GM04504 (cell line): ENCODE measurements around the gene ABCC5.
A peak's percentile ranks its signal among the peaks of the same experiment; 100 is the strongest.
"Not testable (repeated sequence)": the region's sequence is repeated elsewhere in the genome, so short reads cannot be mapped to it uniquely, and the experiment has no call there.

Source experiments
- DNase-seq: peaks from one replicate; pipeline ENCODE4 v3.0.0-alpha.2; 2012; ENCODE audit warnings: low read depth

Gene ABCC5

GRCh38 chr3:184017672-184018423 lies at the start of gene ABCC5:
Gene ABCC5, minus strand, starts transcription at chr3:184017884. Its CDS starts 3,492 bp downstream, at chr3:184014392.
- peak; percentile 79 for DNase-seq

GRCh38 chr3:184066211-184066610 lies 48.5 kb upstream of the ABCC5 start:
- no peak for DNase-seq

- DNase-seq, result no peak
Observed at GRCh38 chr3:184062637-184063036, 45.0 kb upstream of the ABCC5 start.

GRCh38 chr3:184059424-184059823 lies 41.7 kb upstream of the ABCC5 start:
- no peak for DNase-seq

- peak; percentile 20 for DNase-seq
Observed at GRCh38 chr3:184058029-184058428, 40.3 kb upstream of the ABCC5 start.

- no peak for DNase-seq
Observed at GRCh38 chr3:184052767-184053166, 35.1 kb upstream of the ABCC5 start, which contains the start of gene HTR3C. Gene HTR3C, plus strand, starts transcription at chr3:184053047. Its CDS starts 34 bp downstream, at chr3:184053081.

GRCh38 chr3:184050217-184050847 lies 32.6 kb upstream of the ABCC5 start:
- DNase-seq, result no peak

- DNase-seq, result no peak
Observed at GRCh38 chr3:184045995-184046394, 28.3 kb upstream of the ABCC5 start.

- DNase-seq, result no peak
Observed at GRCh38 chr3:184042617-184043016, 24.9 kb upstream of the ABCC5 start.

GRCh38 chr3:184040010-184040409 lies 22.3 kb upstream of the ABCC5 start:
- peak; percentile 19 for DNase-seq

GRCh38 chr3:184039414-184039813 lies 21.7 kb upstream of the ABCC5 start:
- no peak for DNase-seq

- DNase-seq, result not testable (repeated sequence)
Observed at GRCh38 chr3:184038307-184038706, 20.6 kb upstream of the ABCC5 start.

- DNase-seq, result no peak
Observed at GRCh38 chr3:184037816-184038215, 20.1 kb upstream of the ABCC5 start.

GRCh38 chr3:184031187-184031792 lies 13.6 kb upstream of the ABCC5 start, which contains the start of gene HTR3D:
Gene HTR3D, plus strand, starts transcription at chr3:184031742. Its CDS starts 0 bp downstream, at chr3:184031742.
- no peak for DNase-seq

GRCh38 chr3:184030536-184030935 lies 12.9 kb upstream of the ABCC5 start:
- no peak for DNase-seq

GRCh38 chr3:184029443-184029842 lies 11.8 kb upstream of the ABCC5 start:
- DNase-seq, result no peak

GRCh38 chr3:184028275-184028890 lies 10.7 kb upstream of the ABCC5 start:
- not testable (repeated sequence) for DNase-seq

- not testable (repeated sequence) for DNase-seq
Observed at GRCh38 chr3:184025256-184025655, 7.6 kb upstream of the ABCC5 start.

- DNase-seq, result no peak
Observed at GRCh38 chr3:184022323-184022722, 4.6 kb upstream of the ABCC5 start.

- no peak for DNase-seq
Observed at GRCh38 chr3:184018424-184018973, 815 bp upstream of the ABCC5 start.

GRCh38 chr3:184016811-184017671 lies 643 bp downstream of the ABCC5 start:
- peak; percentile 27 for DNase-seq
